ENCODE data around the gene CARS1.

DNA sequence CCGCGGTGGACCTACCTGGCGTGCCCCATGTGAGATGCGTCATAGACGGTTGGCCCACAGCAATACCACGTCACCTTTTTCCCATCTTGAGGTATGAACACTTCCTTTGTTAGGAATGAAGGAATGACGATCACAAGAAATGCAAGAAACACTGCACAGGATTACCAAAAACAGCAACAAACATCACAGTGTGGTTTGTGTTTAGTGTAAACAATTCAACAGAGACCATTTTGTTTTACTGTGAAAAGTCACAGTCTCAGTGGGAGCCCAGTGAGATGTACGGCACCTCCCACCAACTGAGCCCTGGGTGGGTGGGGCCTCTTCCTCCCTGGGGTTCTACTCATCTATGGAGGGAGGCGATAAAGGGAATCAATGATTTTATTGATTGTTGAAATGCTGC lies 16.3 kb downstream of the CARS1 start:
- TF ChIP-seq EZH2 (optimal IDR thresholded peaks at IDR 0.05; ENCODE audit: low read depth, low read length), result no peak
- TF ChIP-seq, protein P1, sequence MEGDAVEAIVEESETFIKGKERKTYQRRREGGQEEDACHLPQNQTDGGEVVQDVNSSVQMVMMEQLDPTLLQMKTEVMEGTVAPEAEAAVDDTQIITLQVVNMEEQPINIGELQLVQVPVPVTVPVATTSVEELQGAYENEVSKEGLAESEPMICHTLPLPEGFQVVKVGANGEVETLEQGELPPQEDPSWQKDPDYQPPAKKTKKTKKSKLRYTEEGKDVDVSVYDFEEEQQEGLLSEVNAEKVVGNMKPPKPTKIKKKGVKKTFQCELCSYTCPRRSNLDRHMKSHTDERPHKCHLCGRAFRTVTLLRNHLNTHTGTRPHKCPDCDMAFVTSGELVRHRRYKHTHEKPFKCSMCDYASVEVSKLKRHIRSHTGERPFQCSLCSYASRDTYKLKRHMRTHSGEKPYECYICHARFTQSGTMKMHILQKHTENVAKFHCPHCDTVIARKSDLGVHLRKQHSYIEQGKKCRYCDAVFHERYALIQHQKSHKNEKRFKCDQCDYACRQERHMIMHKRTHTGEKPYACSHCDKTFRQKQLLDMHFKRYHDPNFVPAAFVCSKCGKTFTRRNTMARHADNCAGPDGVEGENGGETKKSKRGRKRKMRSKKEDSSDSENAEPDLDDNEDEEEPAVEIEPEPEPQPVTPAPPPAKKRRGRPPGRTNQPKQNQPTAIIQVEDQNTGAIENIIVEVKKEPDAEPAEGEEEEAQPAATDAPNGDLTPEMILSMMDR (IDR thresholded peaks at IDR 0.05; ENCODE audit: low read length), result no peak
- no peak for TF ChIP-seq EZH2phosphoT487 (IDR thresholded peaks at IDR 0.05; ENCODE audit: low read length)
